GM04503 (cell line): ENCODE data around the gene CEP131.
"Not testable (repeated sequence)": the region's sequence is repeated elsewhere in the genome, so short reads cannot be mapped to it uniquely, and the experiment has no call there.

Experiments
- DNase-seq: peaks from one replicate; pipeline ENCODE4 v3.0.0-alpha.2; 2012; ENCODE audit warnings: low read depth

CEP131 gene

GRCh38 chr17:81151278-81151677, 71.5 kb downstream of the CEP131 start:
- no peak for DNase-seq

- no peak for DNase-seq
Observed at GRCh38 chr17:81150377-81151077, 72.2 kb downstream of the CEP131 start.

- DNase-seq: no peak
Observed at GRCh38 chr17:81148986-81149533, 73.7 kb downstream of the CEP131 start.

GRCh38 chr17:81148571-81148970, 74.2 kb downstream of the CEP131 start:
- no peak for DNase-seq

- DNase-seq: no peak
Observed at GRCh38 chr17:81147701-81148100, 75.1 kb downstream of the CEP131 start.

- DNase-seq: not testable (repeated sequence)
Observed at GRCh38 chr17:81146208-81146607, 76.6 kb downstream of the CEP131 start.

GRCh38 chr17:81144423-81144781, 78.4 kb downstream of the CEP131 start:
- no peak for DNase-seq

GRCh38 chr17:81143717-81144422, 78.9 kb downstream of the CEP131 start:
- DNase-seq: no peak

GRCh38 chr17:81143200-81143527, 79.6 kb downstream of the CEP131 start:
- DNase-seq: no peak

GRCh38 chr17:81142301-81143199, 80.2 kb downstream of the CEP131 start:
- DNase-seq: no peak

GRCh38 chr17:81140695-81141094, 82.1 kb downstream of the CEP131 start:
- DNase-seq: no peak

- DNase-seq: no peak
Observed at GRCh38 chr17:81140018-81140417, 82.7 kb downstream of the CEP131 start.
